Measurements from ENCODE around the gene CDC5L.

GRCh38 chr6:44456966-44457292 lies 69.4 kb downstream of the CDC5L start:
- TF ChIP-seq EZH2 (IDR thresholded peaks at IDR 0.05; ENCODE audit: borderline replicate concordance, low read length), result no peak
- no peak for TF ChIP-seq CTCF (conservative IDR thresholded peaks at IDR 0.05 in 1 of 2, IDR thresholded peaks at IDR 0.05 in 1 of 2; ENCODE audit: extremely low read depth in 1 of 2, insufficient read depth in 1 of 2, low read depth in 1 of 2, low read length in 2 of 2)

Data from mammary epithelial cell (primary cell).